K562 (cell line): Measurements from ENCODE around the gene MBD5. TPM values are rescaled to one million over a fixed set of nuclear protein-coding genes. Genes with fewer than 3 reads are reported as not detected.
A peak's percentile ranks its signal among the peaks of the same experiment; 100 is the strongest.

Experiments
- ATAC-seq: fragments of 200-7000 bp; cut with Tn5 transposase; 3 replicates; pipeline ENCODE4 v1.9.1; 2020; ENCODE audit warnings: moderate library complexity
- BruUV-seq: library from RNA; stranded (reverse); fragments of 400-500 nt; replicated peaks from 2 replicates; lab custom pipeline; 2021; lab: Mats Ljungman, UMichigan
- CTCF ChIA-PET: fragments of 300-600 bp; formaldehyde crosslinking; extraction: SDS; loops from one replicate; lab custom pipeline; 2021; ENCODE audit warnings: low intra/inter-chr PET ratio; lab: Yijun Ruan, JAX
- POLR2A ChIA-PET: fragments of 300-600, 350-650 bp; sonication (Branson Sonifier 250); formaldehyde crosslinking; extraction: SDS; loops from one replicate; lab custom pipeline; 2021; ENCODE audit warnings: antibody characterized with exemption, inconsistent platforms; lab: Yijun Ruan, JAX
- DNase-seq, 4 experiments: peaks; one replicate each; pipeline versions ENCODE4 v3.0.0 to v3.0.0-alpha.2; 2011 to 2018; ENCODE audit warnings: low spot score in 3 of 4, mixed read lengths in 3 of 4; ENCODE audit errors: extremely low read depth in 1 of 4
- FAIRE-seq: peaks from 2 replicates; lab custom pipeline; 2011; peaks lifted over from hg19 to GRCh38; lab: Jason Lieb, UNC
- H2AFZ ChIP-seq: 2 replicates; pipeline ENCODE4 v1.6.0; 2011; ENCODE audit warnings: low read depth, low read length, control low read depth, inconsistent platforms
- H3K27ac ChIP-seq: fragments of 200-600 bp; 3 replicates; pipeline ENCODE4 v1.8.0; 2011; ENCODE audit warnings: low read depth, mild to moderate bottlenecking, control low read depth, inconsistent platforms, low read length, moderate library complexity, mixed read lengths; ENCODE audit errors: extremely low read depth
- H3K27me3 ChIP-seq, 2 experiments: fragments of 300-600 bp in 1 of 2; 2 replicates in 1 of 2; 3 replicates in 1 of 2; pipeline versions ENCODE4 v1.6.0 to v1.8.0; 2011; ENCODE audit warnings: inconsistent platforms in 2 of 2, low read length in 2 of 2, mild to moderate bottlenecking in 1 of 2, mixed read lengths in 1 of 2, moderate library complexity in 1 of 2; ENCODE audit not compliant: control insufficient read depth in 2 of 2, insufficient read depth in 2 of 2
- H3K36me3 ChIP-seq: fragments of 300-600 bp; 3 replicates; pipeline ENCODE4 v1.8.0; 2011; ENCODE audit warnings: mild to moderate bottlenecking, low read length, inconsistent platforms; ENCODE audit not compliant: control insufficient read depth, insufficient read depth
- H3K4me1 ChIP-seq, 2 experiments: fragments of 200-600 bp in 1 of 2; replicated peaks in 1 of 2; 2 replicates in 1 of 2; 3 replicates in 1 of 2; pipeline versions ENCODE4 v1.5.1 to v1.8.0; 2011; ENCODE audit warnings: inconsistent platforms in 2 of 2, low read length in 2 of 2, mild to moderate bottlenecking in 1 of 2, mixed read lengths in 1 of 2, moderate library complexity in 1 of 2; ENCODE audit not compliant: control insufficient read depth in 2 of 2, insufficient read depth in 2 of 2
- H3K4me2 ChIP-seq: 2 replicates; pipeline ENCODE4 v1.6.1; 2011; ENCODE audit warnings: low read length, control low read depth, inconsistent platforms, mixed read lengths; ENCODE audit not compliant: insufficient read depth
- H3K4me3 ChIP-seq: fragments of 200-600 bp; sonication (generic), shearing (Covaris generic); 2 replicates; pipeline ENCODE4 v1.5.1; 2016; ENCODE audit warnings: control low read depth, inconsistent platforms
- H3K79me2 ChIP-seq: fragments of 200-600 bp; 3 replicates; pipeline ENCODE4 v1.8.0; 2011; ENCODE audit warnings: low read length, inconsistent platforms; ENCODE audit not compliant: control insufficient read depth, insufficient read depth
- H3K9ac ChIP-seq, 2 experiments: 2 replicates each; pipeline versions ENCODE4 v1.6.0 to v1.6.1; 2011; ENCODE audit warnings: low read depth in 2 of 2, low read length in 2 of 2, control low read depth in 1 of 2, inconsistent platforms in 1 of 2, mild to moderate bottlenecking in 1 of 2, mixed read lengths in 1 of 2; ENCODE audit not compliant: insufficient read depth in 1 of 2
- H3K9me1 ChIP-seq: one replicate; pipeline ENCODE4 v1.6.0; 2011; ENCODE audit warnings: inconsistent platforms, mild to moderate bottlenecking, low read length, moderate library complexity; ENCODE audit not compliant: control insufficient read depth, insufficient read depth
- H3K9me3 ChIP-seq: replicated peaks from 2 replicates; pipeline ENCODE4 v1.5.1; 2011; ENCODE audit warnings: low read depth, low read length, inconsistent platforms; ENCODE audit not compliant: control insufficient read depth, insufficient read depth
- H4K20me1 ChIP-seq: replicated peaks from 2 replicates; pipeline ENCODE4 v1.6.1; 2011; ENCODE audit warnings: low read length, inconsistent platforms, mixed read lengths; ENCODE audit not compliant: control insufficient read depth, insufficient read depth
- ATF6 ChIP-seq: sonication (generic); formaldehyde crosslinking; IDR thresholded peaks from 2 replicates; pipeline ENCODE4 v1.4.0; 2020; ENCODE audit warnings: mild to moderate bottlenecking, missing genetic modification reagents
- CBFA2T2 ChIP-seq: fragments of 450-650 bp; conservative IDR thresholded peaks from 2 replicates; pipeline ENCODE4 v1.6.1; 2017; ENCODE audit warnings: mild to moderate bottlenecking
- CBFB ChIP-seq: sonication (generic); formaldehyde crosslinking; IDR thresholded peaks from 2 replicates; pipeline ENCODE4 v1.4.0; 2020; ENCODE audit warnings: mild to moderate bottlenecking, missing genetic modification reagents
- CBX1 ChIP-seq: sonication (generic); IDR thresholded peaks from 2 replicates; pipeline ENCODE4 v1.6.1; 2016; ENCODE audit warnings: antibody characterized with exemption, low read depth, mild to moderate bottlenecking
- CEBPG ChIP-seq, 3 experiments: fragments of 200-800 bp in 1 of 3; sonication (Bioruptor generic) in 1 of 3; sonication (generic) in 1 of 3; formaldehyde crosslinking in 1 of 3; IDR thresholded peaks in 2 of 3; conservative IDR thresholded peaks in 1 of 3; 2 replicates each; pipeline versions ENCODE4 v1.6.1 to v1.8.0; 2016 to 2022; ENCODE audit warnings: missing compliant biosample characterization in 2 of 3, missing genetic modification characterization in 2 of 3, mild to moderate bottlenecking in 1 of 3, missing genetic modification reagents in 1 of 3
- E2F3 ChIP-seq: fragments of 250-450 bp; sonication (Bioruptor Pico); IDR thresholded peaks from 2 replicates; pipeline ENCODE4 v1.4.0; 2020; ENCODE audit warnings: mild to moderate bottlenecking
- EGR1 ChIP-seq: fragments of 450-650 bp; conservative IDR thresholded peaks from 2 replicates; pipeline ENCODE4 v1.6.1; 2017; ENCODE audit warnings: mild to moderate bottlenecking
- ELK1 ChIP-seq: sonication (generic); formaldehyde crosslinking; IDR thresholded peaks from 2 replicates; pipeline ENCODE4 v1.8.1; 2022; ENCODE audit warnings: missing genetic modification reagents
- EP400 ChIP-seq: fragments of 450-650 bp; IDR thresholded peaks from 2 replicates; pipeline ENCODE4 v1.6.1; 2017; ENCODE audit warnings: antibody characterized with exemption, mild to moderate bottlenecking, moderate library complexity
- FOXK2 ChIP-seq, 2 experiments: fragments of 450-650 bp; IDR thresholded peaks in 1 of 2; conservative IDR thresholded peaks in 1 of 2; 2 replicates each; pipeline ENCODE4 v1.6.1; 2016; ENCODE audit warnings: low read depth in 2 of 2, mild to moderate bottlenecking in 1 of 2
- GABPB1 ChIP-seq: sonication (generic); formaldehyde crosslinking; IDR thresholded peaks from 2 replicates; pipeline ENCODE4 v1.8.0; 2022; ENCODE audit warnings: mild to moderate bottlenecking, missing genetic modification reagents
- KLF10 ChIP-seq: fragments of 250-450 bp; sonication (Bioruptor Pico); IDR thresholded peaks from 2 replicates; pipeline ENCODE4 v1.6.1; 2021; ENCODE audit warnings: matching md5 sums
- LCOR ChIP-seq: sonication (generic); formaldehyde crosslinking; IDR thresholded peaks from 2 replicates; pipeline ENCODE4 v1.8.0; 2022; ENCODE audit warnings: mild to moderate bottlenecking, missing genetic modification reagents
- NR3C1 ChIP-seq: sonication (generic); formaldehyde crosslinking; IDR thresholded peaks from 2 replicates; pipeline ENCODE4 v1.8.1; 2022; ENCODE audit warnings: missing genetic modification reagents
- PHF8 ChIP-seq: fragments of 200-600 bp; sonication (generic); IDR thresholded peaks from 2 replicates; pipeline ENCODE4 v1.6.1; 2012; ENCODE audit warnings: mixed run types, mild to moderate bottlenecking, inconsistent platforms, low read length, moderate library complexity, borderline replicate concordance
- PPARD ChIP-seq: fragments of 250-450 bp; sonication (Bioruptor Pico); IDR thresholded peaks from 2 replicates; pipeline ENCODE4 v1.8.0; 2022; ENCODE audit warnings: inconsistent platforms, mild to moderate bottlenecking, moderate library complexity
- SETDB1 ChIP-seq: IDR thresholded peaks from one replicate; pipeline ENCODE4 v1.6.1; 2012; ENCODE audit warnings: low read length, control low read depth, inconsistent platforms
- TARDBP ChIP-seq: fragments of 450-650 bp; IDR thresholded peaks from 2 replicates; pipeline ENCODE4 v1.6.1; 2016
- TCF3 ChIP-seq: sonication (generic); formaldehyde crosslinking; IDR thresholded peaks from 2 replicates; pipeline ENCODE4 v1.4.0; 2020; ENCODE audit warnings: mild to moderate bottlenecking, missing genetic modification reagents
- ZC3H8 ChIP-seq: fragments of 450-650 bp; IDR thresholded peaks from 2 replicates; pipeline ENCODE4 v1.6.1; 2017
- ZFP1 ChIP-seq: fragments of 450-650 bp; formaldehyde crosslinking; IDR thresholded peaks from 2 replicates; pipeline ENCODE4 v1.4.0; 2020; ENCODE audit warnings: mild to moderate bottlenecking, mixed read lengths
- ZKSCAN8 ChIP-seq: fragments of 200-800 bp; sonication (Bioruptor generic); IDR thresholded peaks from 2 replicates; pipeline ENCODE4 v1.6.1; 2016; ENCODE audit warnings: missing genetic modification characterization, missing compliant biosample characterization
- ZNF134 ChIP-seq: fragments of 250-450 bp; sonication (Bioruptor Pico); conservative IDR thresholded peaks from 2 replicates; pipeline ENCODE4 v1.4.0; 2020
- ZNF764 ChIP-seq: fragments of 250-450 bp; sonication (Bioruptor Pico); IDR thresholded peaks from 2 replicates; pipeline ENCODE4 v1.4.0; 2020; ENCODE audit warnings: low read depth, mild to moderate bottlenecking, moderate library complexity
- ZNF785 ChIP-seq: fragments of 250-450 bp; sonication (Bioruptor Pico); IDR thresholded peaks from 2 replicates; pipeline ENCODE4 v1.4.0; 2020; ENCODE audit warnings: mild to moderate bottlenecking
- in situ Hi-C: fragments of 300-500 bp; cut with MboI; formaldehyde crosslinking; loops from 4 replicates; pipeline ENCODE4 v1.15.0; 2018; ENCODE audit warnings: inconsistent platforms, mixed read lengths
- intact Hi-C: fragments of 100-400 bp; cut with micrococcal nuclease; formaldehyde crosslinking; loops from 2 replicates; pipeline ENCODE4 v1.14.2; 2022
- polyA plus RNA-seq, 8 experiments: library from polyadenylated mRNA; depleted of rRNA in 4 of 8; stranded (reverse) in 5 of 8; unstranded in 3 of 8; fragments of >200 nt; fragmentation: Nextera tagmentation in 2 of 8; fragmentation: Illumina TruSeq in 1 of 8; extraction: Ambion mirVana in 2 of 8; extraction: Trizol in 1 of 8; gene quantifications; 2 replicates each; pipeline versions ENCODE4 v1.2.1 to v1.2.3, GENCODE V29; 2011 to 2014; ENCODE audit warnings: inconsistent platforms in 1 of 8, missing spikeins in 1 of 8
- total RNA-seq, 7 experiments: library from RNA; depleted of rRNA in 6 of 7; stranded (reverse); fragments of >200 nt in 6 of 7; fragmentation: Illumina TruSeq in 2 of 7; extraction: Trizol in 2 of 7; gene quantifications; 2 replicates each; pipeline versions ENCODE4 v1.2.1 to v1.2.3, GENCODE V29; 2011 to 2021; ENCODE audit warnings: low replicate concordance in 1 of 7

The MBD5 gene
- total and polyA plus RNA-seq, 9 of the 15 experiments (the other 6 are each of a cell fraction or from before 2014, with no cell fraction given), result 3.4 to 14.5 (median 9.0) TPM

DNA sequence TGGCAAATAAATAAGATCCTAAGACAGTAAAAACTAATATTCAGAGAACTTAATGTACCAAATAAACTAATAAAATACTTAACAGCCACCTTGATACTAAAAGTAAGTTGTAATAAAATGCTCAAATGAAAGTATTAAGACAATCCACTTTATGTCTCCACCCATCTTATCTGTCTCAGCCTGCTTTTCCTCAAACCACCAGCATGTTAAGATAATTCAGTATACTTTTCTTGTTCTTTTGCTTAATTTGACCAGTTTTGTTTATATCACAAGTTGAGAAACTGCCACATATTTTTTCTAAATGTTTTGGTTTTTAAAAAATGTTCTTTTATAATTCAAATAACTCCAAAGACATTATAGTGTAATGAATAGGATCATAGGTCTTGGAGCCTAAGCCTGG lies 142.0 kb downstream of the MBD5 start:
- no peaks in the 10 kb centered on the region for H3K79me2 ChIP-seq
- in situ Hi-C loops, result no loop called here
- intact Hi-C loops, result no loop called here
- H3K9me1 ChIP-seq, result no peaks in the 10 kb centered on the region
- peaks cover 0 to 2% of the 10 kb centered on the region in 2 experiments; a peak in 1 of 5 replicates for H3K4me1 ChIP-seq
- H3K9me3 ChIP-seq, result no peaks in the 10 kb centered on the region
- H2AFZ ChIP-seq, result no peak overlapping the region
- ATAC-seq (peak; percentile 73), DNase-seq (peak in 2 of 4 experiments; percentile 9 to 13), FAIRE-seq (no peak)
- no peaks in the 10 kb centered on the region for H3K36me3 ChIP-seq
- no peaks in the 10 kb centered on the region for H3K27me3 ChIP-seq
- ChIA-PET POLR2A (no interaction called here), CTCF (no interaction called here)
- H3K4me2 ChIP-seq, result no peak overlapping the region
- no TSS peak for BruUV-seq
- no peak overlapping the region for H3K9ac ChIP-seq
- no peak overlapping the region for H3K4me3 ChIP-seq
- H3K27ac ChIP-seq, result no peak overlapping the region
- no peaks in the 10 kb centered on the region for H4K20me1 ChIP-seq
- TF ChIP-seq ZNF764 (CRISPR knock-in tag) (no peak), ZNF134 (CRISPR knock-in tag) (no peak), TARDBP (no peak), EGR1 (no peak), ATF6 (CRISPR knock-in tag) (no peak), TCF3 (peak; percentile 66), CBFA2T2 (0 out of 2 replicates have a peak, but pooled peaks have one; percentile 7), PPARD (CRISPR knock-in tag) (no peak), E2F3 (CRISPR knock-in tag) (no peak), NR3C1 (no peak), GABPB1 (no peak), ELK1 (CRISPR knock-in tag) (no peak), ZC3H8 (no peak), SETDB1 (no peak), LCOR (CRISPR knock-in tag) (no peak), ZFP1 (CRISPR knock-in tag) (no peak), FOXK2 (conservative IDR thresholded peaks at IDR 0.05 in 1 of 2, IDR thresholded peaks at IDR 0.05 in 1 of 2; ENCODE audit: low read depth in 2 of 2) (no peak), ZKSCAN8 (no peak), CEBPG (CRISPR knock-in tag; IDR thresholded peaks at IDR 0.05) (no peak), CEBPG (tag; conservative IDR thresholded peaks at IDR 0.05 in 1 of 2, IDR thresholded peaks at IDR 0.05 in 1 of 2) (no peak), CBFB (no peak), KLF10 (no peak), CBX1 (no peak), EP400 (no peak), PHF8 (no peak), ZNF785 (CRISPR knock-in tag) (no peak)
